ENCODE measurements around the gene PPARA. TPM values are rescaled to one million over a fixed set of nuclear protein-coding genes. Genes with fewer than 3 reads are reported as not detected.

The PPARA gene
- total RNA-seq, 2 donors from 2014 or later: 31.7 to 36.1 TPM

GRCh38 chr22:46119093-46119728 is 31.1 kb upstream of the PPARA start:
- H3K4me3 Mint-ChIP-seq: no peak overlapping the region
- H3K9me3 Mint-ChIP-seq: no peaks in the 10 kb centered on the region
- H3K27ac Mint-ChIP-seq: peak overlapping the region in 1 of 2 donors; percentile 60
- no peaks in the 10 kb centered on the region for H3K36me3 Mint-ChIP-seq
- no peak for ATAC-seq
- no peak for DNase-seq (ENCODE audit: low spot score)
- no peaks in the 10 kb centered on the region for H3K27me3 Mint-ChIP-seq
- H3K4me1 Mint-ChIP-seq (ENCODE audit: low read depth in 2 of 2): peaks cover 0 to 8% of the 10 kb centered on the region in 2 donors

DNA sequence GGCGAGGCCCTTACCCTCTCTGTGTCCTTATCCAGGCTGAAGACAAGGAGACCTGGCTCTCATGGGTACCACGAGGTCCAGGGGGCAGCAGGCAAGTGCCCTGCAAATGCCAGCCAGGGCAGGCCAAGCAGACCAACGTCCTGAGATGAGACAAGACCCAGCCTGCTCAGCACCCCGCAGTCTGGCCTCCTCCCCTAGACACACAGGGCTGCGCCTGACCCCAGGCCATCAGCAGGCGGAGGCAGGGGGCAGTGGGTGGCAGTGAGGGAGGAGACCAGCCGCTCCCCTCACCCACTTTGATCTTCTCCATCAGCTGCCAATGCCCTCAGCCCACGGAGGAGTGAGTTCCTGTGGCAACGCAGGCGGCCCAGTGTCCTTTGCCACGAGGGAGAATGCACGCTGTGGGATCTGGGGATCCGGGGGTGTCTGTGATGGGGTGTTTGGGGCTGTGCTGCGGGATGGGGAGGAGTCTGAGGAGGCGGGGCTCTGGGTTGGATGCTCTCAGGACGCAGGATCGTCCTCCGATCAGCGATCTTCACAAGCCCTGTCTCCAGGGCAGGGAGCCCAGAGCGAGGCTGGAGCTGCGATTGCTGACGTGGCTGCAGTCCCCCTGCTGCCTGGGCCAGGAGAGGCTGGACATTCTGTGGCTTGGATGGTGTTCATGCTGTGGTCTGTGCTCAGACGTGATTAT is 30.5 kb upstream of the PPARA start:
- DNase-seq (ENCODE audit: low spot score) (no peak), ATAC-seq (no peak)
- Mint-ChIP-seq H3K4me1 (ENCODE audit: low read depth in 2 of 2) (peaks cover 0 to 8% of the 10 kb centered on the region in 2 donors), H3K27me3 (no peaks in the 10 kb centered on the region), H3K4me3 (no peak overlapping the region), H3K9me3 (no peaks in the 10 kb centered on the region), H3K36me3 (no peaks in the 10 kb centered on the region), H3K27ac (no peak overlapping the region)

- Mint-ChIP-seq H3K4me1 (ENCODE audit: low read depth in 2 of 2) (peaks cover 0 to 8% of the 10 kb centered on the region in 2 donors), H3K9me3 (no peaks in the 10 kb centered on the region), H3K4me3 (no peak overlapping the region), H3K27me3 (no peaks in the 10 kb centered on the region), H3K27ac (no peak overlapping the region), H3K36me3 (no peaks in the 10 kb centered on the region)
- DNase-seq (ENCODE audit: low spot score): no peak
- no peak for ATAC-seq
These were observed 29.9 kb upstream of the PPARA start for GRCh38 chr22:46120420-46120737.

- ATAC-seq: no peak
- H3K4me1 Mint-ChIP-seq (ENCODE audit: low read depth in 2 of 2): peaks cover 0 to 8% of the 10 kb centered on the region in 2 donors
- H3K36me3 Mint-ChIP-seq: no peaks in the 10 kb centered on the region
- H3K4me3 Mint-ChIP-seq: no peak overlapping the region
- no peaks in the 10 kb centered on the region for H3K27me3 Mint-ChIP-seq
- H3K9me3 Mint-ChIP-seq: no peaks in the 10 kb centered on the region
- no peak overlapping the region for H3K27ac Mint-ChIP-seq
- no peak for DNase-seq (ENCODE audit: low spot score)
These were observed 29.2 kb upstream of the PPARA start for GRCh38 chr22:46121079-46121478.

- Mint-ChIP-seq H3K9me3 (no peaks in the 10 kb centered on the region), H3K4me3 (no peak overlapping the region), H3K36me3 (no peaks in the 10 kb centered on the region), H3K27ac (no peak overlapping the region), H3K27me3 (no peaks in the 10 kb centered on the region), H3K4me1 (ENCODE audit: low read depth in 2 of 2) (peaks cover 0 to 6% of the 10 kb centered on the region in 2 donors)
- DNase-seq (ENCODE audit: low spot score): no peak
- no peak for ATAC-seq
These were observed 28.6 kb upstream of the PPARA start for GRCh38 chr22:46121523-46122287.

- no peaks in the 10 kb centered on the region for H3K27me3 Mint-ChIP-seq
- no peaks in the 10 kb centered on the region for H3K36me3 Mint-ChIP-seq
- DNase-seq (ENCODE audit: low spot score) (peak; percentile 85), ATAC-seq (peak; percentile 72 to 76)
- H3K27ac Mint-ChIP-seq: no peak overlapping the region
- no peaks in the 10 kb centered on the region for H3K9me3 Mint-ChIP-seq
- peaks cover 0 to 6% of the 10 kb centered on the region in 2 donors for H3K4me1 Mint-ChIP-seq (ENCODE audit: low read depth in 2 of 2)
- no peak overlapping the region for H3K4me3 Mint-ChIP-seq
These were observed 27.8 kb upstream of the PPARA start for GRCh38 chr22:46122511-46122971.

GRCh38 chr22:46122980-46123693 is 27.2 kb upstream of the PPARA start:
- no peaks in the 10 kb centered on the region for H3K27me3 Mint-ChIP-seq
- H3K4me3 Mint-ChIP-seq: no peak overlapping the region
- ATAC-seq (no peak), DNase-seq (ENCODE audit: low spot score) (no peak)
- no peaks in the 10 kb centered on the region for H3K36me3 Mint-ChIP-seq
- no peak overlapping the region for H3K27ac Mint-ChIP-seq
- H3K4me1 Mint-ChIP-seq (ENCODE audit: low read depth in 2 of 2): peaks cover 0 to 6% of the 10 kb centered on the region in 2 donors
- no peaks in the 10 kb centered on the region for H3K9me3 Mint-ChIP-seq

- DNase-seq (ENCODE audit: low spot score) (no peak), ATAC-seq (no peak)
- no peak overlapping the region for H3K4me3 Mint-ChIP-seq
- H3K36me3 Mint-ChIP-seq: no peaks in the 10 kb centered on the region
- no peaks in the 10 kb centered on the region for H3K27me3 Mint-ChIP-seq
- H3K27ac Mint-ChIP-seq: no peak overlapping the region
- H3K4me1 Mint-ChIP-seq (ENCODE audit: low read depth in 2 of 2): no peaks in the 10 kb centered on the region
- no peaks in the 10 kb centered on the region for H3K9me3 Mint-ChIP-seq
These were observed 26.5 kb upstream of the PPARA start for GRCh38 chr22:46123694-46124382.

DNA sequence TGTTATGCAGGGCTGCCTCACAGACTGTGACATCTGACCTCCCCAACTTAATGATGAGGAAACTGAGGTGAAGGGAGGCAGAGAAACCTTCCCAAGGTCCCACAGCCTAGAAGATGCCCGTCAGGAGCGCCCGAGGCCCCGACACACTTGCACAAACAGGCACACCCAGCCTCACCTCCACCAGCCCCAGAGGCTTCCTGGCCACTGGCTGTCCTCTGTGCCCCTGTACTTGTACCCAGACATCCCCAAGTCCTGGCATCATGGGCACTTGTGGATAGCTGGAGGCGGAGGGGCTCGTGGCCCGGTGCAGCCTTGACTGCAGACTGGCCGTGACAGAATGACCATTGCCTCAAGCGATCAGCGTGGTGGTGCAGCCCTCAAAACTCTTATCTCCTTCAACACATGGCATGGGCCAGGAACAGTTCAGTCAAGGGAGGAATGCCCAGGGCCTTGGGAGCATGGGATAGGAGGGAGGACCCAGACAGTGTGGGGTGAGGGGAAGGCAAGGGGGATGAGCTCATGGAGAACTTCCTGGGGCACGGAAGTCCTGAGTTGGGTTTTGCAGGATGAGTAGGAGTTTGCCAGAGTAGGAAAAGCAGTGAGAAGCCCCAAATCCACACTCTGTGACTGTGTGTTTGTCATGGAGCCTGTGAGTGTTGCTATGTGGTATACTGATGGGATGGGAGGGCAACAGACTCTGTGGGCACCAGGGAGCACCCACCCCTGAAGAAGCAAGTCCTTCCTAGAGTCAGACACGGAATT is 25.8 kb upstream of the PPARA start:
- H3K27ac Mint-ChIP-seq: no peak overlapping the region
- ATAC-seq (no peak), DNase-seq (ENCODE audit: low spot score) (no peak)
- H3K4me1 Mint-ChIP-seq (ENCODE audit: low read depth in 2 of 2): no peaks in the 10 kb centered on the region
- H3K27me3 Mint-ChIP-seq: no peaks in the 10 kb centered on the region
- no peaks in the 10 kb centered on the region for H3K9me3 Mint-ChIP-seq
- no peak overlapping the region for H3K4me3 Mint-ChIP-seq
- H3K36me3 Mint-ChIP-seq: no peaks in the 10 kb centered on the region

GRCh38 chr22:46125311-46125710 is 25.0 kb upstream of the PPARA start:
- H3K9me3 Mint-ChIP-seq: no peaks in the 10 kb centered on the region
- DNase-seq (ENCODE audit: low spot score): no peak
- H3K4me3 Mint-ChIP-seq: no peak overlapping the region
- no peak overlapping the region for H3K27ac Mint-ChIP-seq
- no peaks in the 10 kb centered on the region for H3K36me3 Mint-ChIP-seq
- ATAC-seq: no peak
- H3K27me3 Mint-ChIP-seq: no peaks in the 10 kb centered on the region
- no peaks in the 10 kb centered on the region for H3K4me1 Mint-ChIP-seq (ENCODE audit: low read depth in 2 of 2)

DNA sequence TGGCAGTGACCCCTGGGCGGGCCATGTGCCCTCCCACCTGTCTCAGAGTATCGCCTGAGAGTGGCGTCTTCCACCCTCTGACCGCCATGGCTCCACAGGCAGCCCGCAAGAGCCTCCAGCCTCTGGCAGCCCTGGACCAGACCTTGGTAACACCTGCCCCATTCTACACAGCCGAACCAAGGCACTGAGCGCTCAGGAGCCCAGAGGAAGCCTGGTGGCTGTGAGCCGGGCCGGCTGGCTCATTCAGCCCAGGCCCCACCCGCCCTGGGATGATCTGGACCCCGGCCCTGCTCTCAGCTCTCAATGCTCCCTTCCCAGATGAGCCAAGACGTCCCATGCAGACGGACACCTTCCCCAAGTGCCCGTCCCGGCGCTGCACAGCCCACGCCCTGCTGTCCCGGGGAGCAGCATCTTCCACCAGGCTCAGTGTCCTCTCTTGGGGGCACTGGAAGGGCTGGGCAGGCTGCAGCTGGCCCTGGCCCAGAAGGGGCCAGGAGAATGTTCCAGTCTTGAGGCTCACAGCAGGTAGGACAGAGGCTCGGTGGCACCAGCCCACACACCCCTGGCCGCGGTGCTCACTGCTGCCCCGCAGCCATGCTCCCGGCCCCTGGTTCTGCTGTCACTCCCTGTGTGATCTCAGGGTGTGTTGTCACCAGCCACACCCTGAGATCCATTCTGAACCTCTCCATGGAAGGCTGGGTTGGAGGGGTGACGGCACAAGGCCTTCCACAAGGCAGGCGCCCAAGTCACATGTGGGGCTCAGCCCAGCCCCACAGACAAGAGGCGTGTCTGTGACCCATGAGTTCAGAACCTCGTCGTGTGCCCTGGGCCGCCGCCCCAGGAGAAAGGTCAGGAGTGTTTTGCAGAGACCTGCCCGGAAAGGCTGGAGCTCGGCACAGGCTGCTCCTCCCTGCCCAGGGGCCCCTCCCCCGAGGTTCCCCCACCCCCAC is 24.2 kb upstream of the PPARA start:
- Mint-ChIP-seq H3K27ac (no peak overlapping the region), H3K9me3 (no peaks in the 10 kb centered on the region), H3K27me3 (no peaks in the 10 kb centered on the region), H3K4me1 (ENCODE audit: low read depth in 2 of 2) (no peaks in the 10 kb centered on the region), H3K4me3 (no peak overlapping the region), H3K36me3 (no peaks in the 10 kb centered on the region)
- DNase-seq (ENCODE audit: low spot score) (no peak), ATAC-seq (no peak)

DNA sequence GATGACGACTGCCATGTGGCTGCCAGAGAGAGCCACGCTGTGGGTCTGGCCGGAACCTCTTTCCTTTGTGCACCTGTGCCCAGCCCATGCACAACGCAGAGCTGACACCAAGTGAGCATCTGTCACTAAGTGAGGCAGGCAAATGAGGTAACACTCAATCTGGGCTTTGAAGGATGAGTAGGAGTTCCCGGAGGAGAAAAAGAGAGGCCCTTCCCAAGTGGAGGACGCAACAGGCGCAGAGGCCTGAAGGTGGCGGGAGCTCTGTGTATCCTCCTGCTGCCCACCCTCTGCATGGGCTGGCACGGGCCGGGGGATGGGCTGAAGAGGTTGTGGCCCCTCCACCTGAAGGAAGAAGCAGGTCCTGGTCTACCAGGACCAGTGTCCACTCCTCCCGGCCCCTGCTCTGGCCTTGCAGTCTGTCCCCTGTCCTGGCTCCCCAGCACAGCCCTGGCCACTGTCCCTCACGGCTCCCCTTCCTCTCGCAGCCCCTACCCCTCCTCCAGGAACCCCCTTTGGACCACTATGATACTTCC is 23.4 kb upstream of the PPARA start:
- Mint-ChIP-seq H3K4me3 (no peak overlapping the region), H3K4me1 (ENCODE audit: low read depth in 2 of 2) (no peaks in the 10 kb centered on the region), H3K36me3 (no peaks in the 10 kb centered on the region), H3K27ac (no peak overlapping the region), H3K27me3 (no peaks in the 10 kb centered on the region), H3K9me3 (no peaks in the 10 kb centered on the region)
- DNase-seq (ENCODE audit: low spot score) (no peak), ATAC-seq (no peak)
